Muscle of arm (tissue), 12 donors: ENCODE measurements around the gene EYS. TPM values are rescaled to one million over a fixed set of nuclear protein-coding genes. Genes with fewer than 3 reads are reported as not detected.

Source experiments
- DNase-seq: peaks from one replicate; pipeline ENCODE4 v3.0.0-alpha.2; 2013
- polyA plus RNA-seq, 12 donors: library from polyadenylated mRNA; unstranded; fragments of 120-200 nt; gene quantifications; one replicate each; pipeline ENCODE4 v1.2.1, GENCODE V29; 2013; ENCODE audit not compliant: insufficient read length in 12 of 12

EYS gene
- polyA plus RNA-seq, 12 donors = 0.27 to 0.80 (median 0.46) TPM; not detected in 2

DNA sequence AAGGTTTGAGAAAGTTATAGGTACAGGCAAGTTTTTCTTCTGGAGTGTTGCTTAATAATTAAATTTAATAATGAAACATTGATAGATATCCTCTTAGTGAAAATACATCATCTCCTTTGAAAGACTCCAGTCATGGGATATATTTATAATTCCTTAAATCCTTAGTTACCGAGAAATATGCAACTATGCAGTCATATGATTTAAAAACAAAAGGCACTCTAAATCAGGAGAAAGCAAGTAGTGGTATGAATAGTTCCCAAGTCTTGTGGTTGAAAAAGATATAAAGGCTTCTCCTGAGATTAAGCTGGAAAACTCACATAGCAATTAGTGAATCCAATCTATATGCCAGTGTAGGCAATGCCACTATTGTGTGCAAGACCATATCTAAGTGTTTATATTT is 475.4 kb downstream of the EYS start:
- DNase-seq = no peak

DNA sequence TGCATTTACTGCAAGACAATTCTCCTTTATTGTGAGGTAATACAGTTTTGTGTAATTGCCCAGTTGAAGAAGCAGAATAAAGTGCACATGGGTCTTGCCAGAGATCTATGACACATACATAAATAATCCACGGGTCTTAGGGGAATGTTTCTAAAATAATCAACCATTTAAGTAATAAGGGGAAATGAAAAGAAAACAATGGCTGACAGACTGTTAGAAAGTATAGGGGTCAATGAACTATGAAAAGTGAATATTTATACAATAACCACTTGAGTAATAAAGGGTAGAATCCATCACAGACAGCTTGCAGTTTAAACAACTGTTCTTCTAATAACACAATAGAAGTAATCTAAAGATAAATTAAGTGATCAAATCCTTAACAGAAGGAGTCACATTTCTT is 477.2 kb downstream of the EYS start:
- no peak for DNase-seq

DNA sequence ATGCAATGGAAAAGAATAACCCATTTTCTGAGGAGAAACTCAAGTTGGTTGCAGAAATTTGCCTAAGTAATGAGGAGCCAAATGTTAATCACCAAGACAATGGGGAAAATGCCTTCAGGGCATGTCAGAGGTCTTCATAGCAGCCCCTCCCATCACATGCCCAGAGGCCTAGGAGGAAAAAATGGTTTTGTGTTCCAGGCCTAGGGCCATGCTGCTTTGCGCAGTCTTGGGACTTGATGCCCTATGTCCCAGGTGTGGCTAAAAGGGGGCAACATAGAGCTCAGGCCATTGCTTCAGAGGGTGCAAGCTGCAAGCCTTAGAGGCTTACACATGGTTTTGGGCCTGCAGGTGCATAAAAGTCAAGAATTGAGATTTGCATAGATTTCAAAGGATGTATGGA is 485.9 kb downstream of the EYS start:
- no peak for DNase-seq

DNA sequence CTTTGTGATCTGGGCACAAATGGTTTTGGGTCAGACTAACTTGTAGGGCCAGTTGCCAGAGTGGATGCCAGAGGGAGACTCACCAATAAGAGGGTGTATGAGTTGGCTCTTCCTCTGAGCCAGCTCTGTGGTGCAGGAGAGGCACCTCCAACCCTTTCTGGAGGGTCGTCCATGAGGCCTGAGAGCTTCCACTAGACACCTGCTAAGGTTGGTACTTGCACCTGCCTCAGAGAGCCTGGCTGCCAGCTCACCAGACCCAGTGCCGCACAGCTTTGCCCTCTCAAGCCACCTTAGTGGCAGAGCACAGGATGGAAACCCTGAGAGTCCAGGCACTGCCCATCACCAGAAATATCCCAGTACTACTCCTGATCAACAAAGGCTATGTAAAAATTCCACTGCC is 504.3 kb downstream of the EYS start:
- DNase-seq = no peak

DNA sequence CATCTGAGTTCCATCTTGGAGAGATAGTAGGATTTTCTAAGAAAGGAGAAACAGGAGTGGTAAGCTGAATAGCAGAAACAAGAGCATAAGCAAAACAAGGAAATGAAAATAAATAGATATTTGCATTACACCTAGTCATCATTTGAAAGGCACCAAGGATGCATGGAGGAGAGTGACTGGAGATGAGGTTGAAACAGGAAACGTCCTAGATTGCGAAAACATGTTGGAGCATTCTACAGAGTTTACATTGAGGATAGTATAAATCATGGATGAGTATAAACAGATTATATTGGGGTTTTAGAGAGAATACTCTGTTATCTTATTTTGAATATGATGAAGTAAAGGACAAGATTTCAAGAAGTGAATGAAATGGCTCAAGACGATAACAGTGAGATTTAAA is 507.3 kb downstream of the EYS start:
- no peak for DNase-seq

DNA sequence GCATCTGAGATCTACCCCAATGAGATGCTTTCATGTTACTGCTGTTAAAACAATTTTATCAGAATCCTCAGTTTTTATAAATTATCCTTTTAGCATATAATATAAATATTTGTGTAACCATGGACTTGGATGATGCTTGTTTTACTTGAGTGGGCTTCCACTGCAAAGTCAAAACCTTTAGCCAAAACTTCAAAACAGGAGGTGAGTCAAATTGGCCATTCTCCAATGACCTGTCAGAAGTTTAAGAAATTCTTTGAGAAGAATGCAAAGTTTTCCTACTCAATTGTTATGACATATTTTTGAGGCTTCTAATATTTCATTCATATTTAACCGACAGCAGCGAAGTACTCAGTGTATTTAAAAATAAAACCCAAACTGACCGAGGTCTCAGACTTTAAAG is 507.9 kb downstream of the EYS start:
- no peak for DNase-seq

DNA sequence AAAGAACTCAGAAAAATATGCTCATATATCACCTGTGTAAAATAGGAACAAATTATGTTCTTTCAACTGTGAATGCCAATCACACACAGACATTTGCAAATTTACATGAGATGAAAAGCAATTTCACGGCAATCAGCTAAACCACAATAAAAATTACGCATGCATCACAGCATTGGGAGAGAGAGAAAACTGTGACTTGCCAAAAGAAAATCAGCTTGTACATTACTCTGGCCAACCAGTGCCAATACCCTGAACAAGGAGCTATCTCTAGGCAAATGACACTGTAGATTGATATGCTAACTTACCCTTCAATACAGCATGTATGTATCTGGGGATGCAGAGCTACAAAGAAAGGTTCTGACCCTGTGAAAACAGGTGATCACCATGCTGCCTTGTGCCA is 515.6 kb downstream of the EYS start:
- no peak for DNase-seq

DNA sequence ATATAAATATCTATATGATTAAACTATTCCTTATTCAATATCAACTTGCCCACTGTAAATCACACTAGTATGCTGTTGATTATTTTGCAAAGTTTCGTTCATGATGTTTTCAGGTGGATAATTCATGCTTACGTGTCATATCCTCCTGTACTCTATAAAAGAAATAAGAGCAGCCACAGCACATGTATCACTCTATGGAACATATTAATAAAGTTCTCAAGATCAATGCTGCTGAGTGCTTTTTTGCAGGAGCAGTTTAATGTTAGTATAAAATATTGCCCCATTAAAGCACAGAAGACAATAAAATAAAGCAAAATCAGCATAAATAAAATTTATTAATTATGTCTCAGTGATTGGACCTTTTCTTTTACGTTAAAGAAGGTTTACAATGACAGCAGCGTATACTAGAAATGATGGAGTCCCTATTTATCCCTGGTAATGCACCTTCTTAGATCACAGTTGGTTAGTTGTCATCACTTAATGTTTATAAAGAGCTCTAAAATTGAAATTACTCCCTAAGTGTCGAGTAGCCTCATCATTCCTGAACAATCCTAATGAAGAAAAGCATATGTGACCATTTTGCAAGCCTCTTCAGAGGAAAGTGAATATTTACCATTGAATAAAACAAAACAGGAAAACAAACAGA is 517.7 kb downstream of the EYS start:
- no peak for DNase-seq

DNA sequence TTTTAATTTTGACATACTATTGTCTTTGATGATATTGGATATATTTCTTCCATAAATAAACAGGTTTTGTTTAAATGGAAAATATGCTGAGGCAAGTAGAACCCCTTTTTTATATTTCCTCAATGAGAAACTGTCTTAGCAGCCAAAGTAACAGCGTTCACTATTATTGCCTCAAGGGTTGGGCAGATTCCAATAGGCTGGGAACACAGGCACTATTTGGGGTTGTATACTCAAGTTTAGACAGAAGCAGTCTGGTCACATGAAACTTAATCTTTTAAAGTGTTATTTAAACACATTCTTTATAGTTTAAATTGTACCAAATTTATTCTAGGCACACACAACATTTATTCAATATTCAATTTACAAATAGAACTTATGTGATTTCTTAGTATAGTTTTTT is 520.2 kb downstream of the EYS start:
- DNase-seq = no peak

DNA sequence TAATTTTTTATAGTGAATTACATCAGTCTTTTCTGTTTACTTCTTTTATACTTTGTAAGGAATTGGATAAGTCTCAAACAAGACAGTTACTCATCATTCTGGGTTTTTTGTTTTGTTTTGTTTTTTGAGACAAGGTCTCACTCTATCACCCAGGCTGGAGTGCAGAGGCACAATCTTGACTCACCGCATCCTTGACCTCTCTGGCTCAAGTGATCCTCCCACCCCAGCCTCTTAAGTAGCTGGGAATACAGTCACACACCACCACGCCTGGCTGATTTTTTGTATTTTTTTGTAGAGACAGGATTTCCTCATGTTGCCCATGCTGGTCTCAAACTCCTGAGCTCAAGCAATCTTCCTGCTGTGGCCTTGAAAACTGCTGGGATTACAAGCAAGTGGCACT is 524.3 kb downstream of the EYS start:
- no peak for DNase-seq

DNA sequence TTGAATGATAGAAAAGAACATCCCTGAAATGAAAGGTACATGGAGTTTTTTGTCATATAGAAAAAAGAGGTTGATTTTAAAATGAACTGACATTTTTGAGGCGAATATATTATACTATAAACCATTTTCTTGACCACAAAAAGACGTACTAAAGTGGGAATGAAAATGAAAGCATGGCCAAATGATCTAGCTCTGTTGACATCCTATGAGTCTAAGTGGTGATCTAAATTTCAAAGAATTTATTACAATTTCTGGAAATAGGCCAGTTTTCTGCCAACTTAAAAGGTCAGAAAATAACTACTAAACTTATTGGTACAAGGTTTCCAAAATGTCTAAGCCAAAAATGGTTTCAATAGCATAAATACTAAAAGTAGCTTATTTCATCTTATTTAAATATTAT is 536.8 kb downstream of the EYS start:
- no peak for DNase-seq

DNA sequence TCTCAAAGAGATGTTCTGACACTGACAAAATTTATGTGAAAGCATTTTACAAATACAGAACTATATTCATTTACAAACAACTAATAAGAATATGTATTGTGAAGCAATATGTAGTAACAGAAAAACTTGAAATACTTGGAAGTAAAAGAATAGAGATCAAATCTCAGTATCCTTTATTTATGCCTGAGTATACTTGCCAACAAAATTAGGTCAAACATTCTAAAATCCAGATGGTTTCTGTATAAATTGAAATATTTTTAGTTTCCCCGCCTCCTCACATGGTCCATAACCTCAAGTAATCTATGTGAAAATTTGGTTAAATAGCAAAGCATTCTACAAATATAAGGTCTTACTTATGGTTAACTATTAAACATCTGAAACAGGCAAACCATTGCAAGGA is 545.4 kb downstream of the EYS start:
- peak; percentile 26 for DNase-seq

DNA sequence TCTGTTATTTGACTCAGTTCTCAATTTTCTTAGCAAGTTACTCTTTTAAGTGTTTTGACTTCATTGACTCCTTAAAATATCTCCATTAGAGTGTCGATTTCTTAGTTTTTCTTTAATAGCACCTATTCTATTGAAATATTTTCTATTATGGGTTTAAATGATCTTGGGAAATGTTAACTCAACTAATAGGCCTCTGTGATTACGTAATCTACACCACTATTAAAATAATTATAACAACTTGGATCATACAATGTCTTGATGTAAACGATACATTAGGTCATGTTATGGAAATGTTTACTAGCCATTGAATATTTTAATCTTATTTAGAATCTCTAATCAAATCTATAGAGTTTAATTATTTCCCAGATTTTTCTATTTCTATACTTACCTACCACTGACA is 550.0 kb downstream of the EYS start:
- no peak for DNase-seq

DNA sequence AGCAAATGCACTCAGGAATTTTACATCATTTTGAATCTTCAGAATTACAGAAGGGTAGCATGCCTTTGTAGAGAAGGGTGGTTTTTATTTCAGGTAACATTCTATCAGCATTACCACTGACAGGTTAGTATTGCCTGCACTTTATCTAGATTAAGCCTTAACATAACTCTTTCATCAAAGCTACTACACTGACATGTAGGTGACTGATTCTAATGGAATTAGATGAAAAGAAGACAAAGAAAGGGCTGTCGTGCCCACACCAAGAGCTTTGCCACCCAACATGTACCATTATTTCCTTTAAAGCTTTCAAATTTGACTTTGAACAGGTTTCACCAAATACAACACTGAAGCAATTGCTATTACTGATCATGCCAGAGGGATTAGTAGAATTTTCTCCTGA is 551.9 kb downstream of the EYS start:
- no peak for DNase-seq

DNA sequence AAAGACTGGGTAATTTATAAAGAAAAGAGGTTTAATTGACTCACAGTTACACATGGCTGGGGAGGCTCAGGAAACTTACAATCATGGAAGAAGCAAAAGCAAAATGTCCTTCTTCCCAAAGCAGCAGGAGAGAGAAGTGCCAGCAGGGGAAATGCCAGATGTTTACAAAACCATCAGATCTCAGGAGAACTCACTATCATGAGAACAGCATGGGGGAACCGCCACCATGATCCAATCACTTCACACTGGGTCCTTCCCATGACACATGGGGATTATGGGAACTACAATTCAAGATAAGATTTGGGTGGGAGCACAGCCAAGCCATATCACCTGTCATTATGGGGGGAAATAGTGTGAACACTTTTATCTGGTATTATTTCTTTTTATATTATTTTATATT is 557.2 kb downstream of the EYS start:
- DNase-seq = no peak

DNA sequence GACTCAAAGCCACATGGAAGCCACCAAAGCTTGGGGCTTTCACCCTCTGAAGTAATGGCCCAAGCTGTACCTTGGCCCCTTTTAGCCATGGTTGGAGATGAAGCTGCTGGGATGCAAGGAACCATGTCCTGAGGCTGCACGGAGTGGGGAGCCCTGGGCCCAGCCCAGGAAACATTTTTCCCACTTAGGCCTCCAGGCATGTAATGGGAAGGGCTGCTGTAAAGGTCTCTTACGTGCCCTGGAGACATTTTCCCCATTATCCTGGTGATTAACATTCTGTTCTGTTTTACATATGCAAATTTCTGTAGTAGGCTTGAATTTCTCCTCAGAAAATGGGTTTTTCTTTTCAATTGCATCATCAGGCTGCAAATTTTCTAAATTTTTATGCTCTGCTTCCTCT is 558.2 kb downstream of the EYS start:
- DNase-seq = no peak

DNA sequence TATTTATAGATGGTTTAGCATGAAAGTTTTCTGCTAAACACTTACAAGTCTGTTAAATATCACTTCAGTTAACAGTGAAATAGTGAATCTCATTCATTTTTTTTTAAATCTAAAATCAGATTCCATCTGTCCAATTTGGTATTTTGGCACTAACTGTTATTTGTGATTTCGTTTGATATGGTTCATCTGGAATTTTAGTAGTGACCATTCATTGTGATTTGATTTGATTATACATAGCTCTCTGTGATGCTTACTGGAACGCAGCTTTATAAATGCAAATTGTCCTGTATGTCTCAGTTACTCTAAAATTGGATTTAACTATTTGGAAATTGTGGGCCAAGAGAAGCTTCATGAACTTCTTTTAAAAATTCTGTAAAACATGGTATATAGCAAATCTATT is 571.5 kb downstream of the EYS start:
- no peak for DNase-seq

DNA sequence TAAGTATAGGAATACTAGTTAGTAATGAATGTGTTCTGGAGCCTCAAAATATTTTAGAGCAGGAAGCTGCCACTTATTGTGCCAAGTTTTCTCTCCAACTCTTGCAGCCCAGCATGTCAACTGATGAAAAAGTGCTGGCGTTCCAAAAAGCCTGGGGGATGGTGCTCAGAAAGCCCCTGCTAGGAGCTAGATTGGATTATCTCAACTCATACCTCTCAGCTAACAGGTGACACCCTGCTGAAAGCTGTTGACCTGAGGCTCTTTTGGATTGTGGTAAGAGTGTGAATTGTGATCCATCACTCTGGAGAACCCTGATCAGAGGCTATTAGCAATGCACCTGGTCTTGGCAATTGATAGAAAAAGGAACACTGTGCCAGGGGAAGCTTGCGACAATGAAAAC is 580.4 kb downstream of the EYS start:
- no peak for DNase-seq

DNA sequence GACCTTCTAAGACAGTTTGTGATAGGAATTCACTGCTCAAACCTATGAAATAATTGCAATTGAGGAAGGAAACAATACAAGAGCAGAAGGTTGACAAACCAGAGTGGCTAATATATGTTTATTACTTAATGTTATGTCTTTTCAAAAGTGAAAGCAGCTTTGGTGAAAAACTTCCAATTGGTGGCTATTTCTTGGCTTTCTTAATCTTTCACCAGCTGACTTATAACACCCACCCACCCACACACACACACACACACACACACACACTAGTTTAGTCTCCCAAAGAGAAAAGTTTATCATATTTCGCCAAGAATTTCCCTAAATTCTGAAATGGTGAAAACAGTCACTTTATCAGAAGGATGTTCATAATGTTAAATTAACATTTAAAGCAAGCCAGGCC is 583.5 kb downstream of the EYS start:
- DNase-seq = no peak

DNA sequence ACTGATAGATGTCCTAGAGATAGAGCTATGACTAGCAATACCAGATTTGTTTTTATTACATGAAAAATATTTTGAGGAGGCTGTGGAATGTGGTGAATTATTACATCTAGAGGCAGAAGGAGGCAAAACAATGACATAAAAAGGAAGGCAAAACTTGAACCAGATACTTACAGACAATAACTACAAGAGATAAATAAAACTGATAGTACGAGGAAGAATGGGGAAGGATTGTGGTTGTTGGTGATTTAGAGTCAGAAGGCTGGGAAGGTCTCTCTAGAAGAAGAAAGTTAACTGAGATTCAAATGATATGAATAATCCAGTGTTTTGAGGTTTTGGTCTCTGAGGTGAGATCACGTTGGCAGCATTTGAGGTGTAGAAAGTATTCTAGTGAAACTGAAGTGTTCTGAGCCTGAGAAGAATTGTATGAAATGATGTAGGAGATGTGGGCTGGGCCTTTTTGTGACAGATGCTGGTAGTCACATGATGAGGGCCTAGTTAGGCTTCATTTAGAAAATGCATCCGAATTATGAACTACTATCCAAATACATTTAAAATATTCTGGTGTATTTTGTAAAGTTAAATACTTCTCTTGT is 589.1 kb downstream of the EYS start:
- DNase-seq = no peak

DNA sequence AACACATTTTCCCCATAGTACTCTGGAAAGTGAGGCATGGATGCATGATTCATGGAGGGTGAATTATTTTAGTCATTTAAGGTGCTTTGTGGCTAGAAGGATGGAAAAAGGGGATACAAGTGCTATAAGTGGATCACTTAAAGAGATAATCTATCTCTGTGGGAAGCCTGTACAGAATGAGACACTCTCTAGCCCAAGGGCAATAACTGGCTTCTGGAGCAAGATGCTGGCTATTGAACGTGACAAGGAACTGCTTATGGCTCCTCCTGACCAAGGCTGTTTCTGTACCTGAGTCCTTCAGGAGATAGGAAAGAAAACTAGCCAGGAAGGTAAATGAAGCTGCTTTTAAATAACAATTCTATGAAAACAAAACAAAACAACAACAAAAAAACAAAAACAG is 590.7 kb downstream of the EYS start:
- DNase-seq = no peak

DNA sequence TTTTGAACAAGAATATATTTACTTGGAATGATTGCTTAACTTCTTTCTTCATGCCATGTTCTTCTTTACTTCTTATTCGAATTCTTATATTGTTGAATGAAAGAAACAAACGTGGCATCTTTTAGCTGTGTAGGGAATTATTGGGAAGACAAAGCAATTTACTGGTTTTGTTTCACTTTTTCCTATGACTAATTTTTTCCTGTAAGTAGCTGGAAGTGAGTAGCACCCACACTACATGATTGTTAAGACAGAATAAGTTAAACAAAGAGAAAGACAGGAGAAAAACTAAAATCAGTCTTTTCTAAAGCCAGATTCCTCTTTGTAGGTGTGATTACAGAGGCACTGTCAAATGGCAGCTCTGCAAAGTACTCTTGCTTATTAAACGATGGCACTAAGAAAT is 593.4 kb downstream of the EYS start:
- no peak for DNase-seq

DNA sequence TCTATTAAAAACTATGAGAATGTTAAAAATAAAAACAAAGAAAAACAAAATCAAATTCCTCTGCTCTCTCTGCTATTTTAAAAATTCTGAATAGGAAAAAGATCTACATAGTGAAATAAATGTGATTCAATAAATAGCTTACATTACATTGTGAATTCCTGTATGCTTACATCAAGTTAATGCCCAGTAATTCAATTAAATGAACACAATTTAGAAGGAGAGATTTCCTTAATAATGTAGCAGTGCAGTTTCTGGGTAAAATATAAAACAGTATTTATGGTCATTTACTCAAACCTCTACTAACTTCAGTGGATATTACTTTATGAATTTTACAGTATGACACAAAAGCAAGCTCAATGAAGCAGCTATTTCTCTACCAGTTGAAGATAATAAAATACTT is 594.6 kb downstream of the EYS start:
- DNase-seq = no peak

DNA sequence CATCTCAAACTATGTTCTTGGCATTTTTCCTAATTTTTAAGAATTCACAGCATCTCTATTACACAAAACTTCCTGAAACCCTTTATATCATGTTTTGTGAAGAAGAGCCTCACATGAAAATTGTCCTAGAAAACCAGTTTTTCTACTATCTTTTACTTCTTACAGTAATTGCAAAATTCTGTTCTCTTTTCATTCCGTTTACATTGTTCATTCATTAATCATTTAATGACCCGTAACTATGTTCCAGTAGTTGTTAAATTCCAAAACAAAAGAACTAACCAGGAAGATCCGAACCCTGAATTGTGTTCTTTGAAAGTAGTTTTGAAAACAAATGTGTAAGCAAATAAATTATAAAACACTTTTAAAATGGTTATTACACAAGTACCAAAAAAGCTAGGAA is 597.0 kb downstream of the EYS start:
- no peak for DNase-seq
